GM12878 (cell line): Measurements from ENCODE around the gene NDUFA7. TPM values are rescaled to one million over a fixed set of nuclear protein-coding genes. Genes with fewer than 3 reads are reported as not detected.

ENCODE experiments used
- ATAC-seq: fragments of 200-7000 bp; cut with Tn5 transposase; 3 replicates; pipeline ENCODE4 v1.9.1; 2020; ENCODE audit warnings: mild to moderate bottlenecking, moderate library complexity
- BruUV-seq: library from RNA; stranded (reverse); fragments of 400-500 nt; replicated peaks from 2 replicates; lab custom pipeline; 2021; lab: Mats Ljungman, UMichigan
- CTCF ChIA-PET: fragments of 300-600 bp; sonication (Branson Sonifier 250); formaldehyde crosslinking; extraction: SDS; loops from one replicate; lab custom pipeline; 2021; ENCODE audit warnings: inconsistent platforms; lab: Yijun Ruan, JAX
- POLR2A ChIA-PET: fragments of 350-600 bp; formaldehyde crosslinking; extraction: SDS; loops from one replicate; lab custom pipeline; 2021; ENCODE audit warnings: inconsistent platforms; lab: Charles Lee
- RAD21 ChIA-PET: fragments of 300-600 bp; sonication (Branson Sonifier 250); formaldehyde crosslinking; loops from one replicate; lab custom pipeline; 2023; ENCODE audit warnings: antibody characterized with exemption; ENCODE audit not compliant: unreplicated experiment; lab: Charles Lee
- SMC1A ChIA-PET: fragments of 300-600 bp; sonication (Branson Sonifier 250); formaldehyde crosslinking; loops from one replicate; lab custom pipeline; 2023; ENCODE audit not compliant: unreplicated experiment, uncharacterized antibody; lab: Charles Lee
- DNase-seq: peaks from one replicate; pipeline ENCODE4 v3.0.0-alpha.2; 2011; ENCODE audit warnings: low read depth, low spot score
- FAIRE-seq: peaks from 3 replicates; lab custom pipeline; 2011; peaks lifted over from hg19 to GRCh38; lab: Jason Lieb, UNC
- H2AFZ ChIP-seq: 2 replicates; pipeline ENCODE4 v1.6.0; 2011; ENCODE audit warnings: low read depth, low read length, control low read depth; ENCODE audit not compliant: control insufficient read depth
- H3K27ac ChIP-seq: 2 replicates; pipeline ENCODE4 v1.5.1; 2011; ENCODE audit warnings: control low read depth; ENCODE audit not compliant: control insufficient read depth, insufficient read depth
- H3K27me3 ChIP-seq, 2 experiments: replicated peaks in 1 of 2; 2 replicates each; pipeline versions ENCODE4 v1.6.0 to v1.6.1; 2011; ENCODE audit warnings: low read length in 1 of 2; ENCODE audit not compliant: control insufficient read depth in 2 of 2, insufficient read depth in 2 of 2
- H3K36me3 ChIP-seq, 2 experiments: 2 replicates each; pipeline ENCODE4 v1.5.1; 2011; ENCODE audit warnings: low read length in 1 of 2; ENCODE audit not compliant: control insufficient read depth in 2 of 2, insufficient read depth in 2 of 2
- H3K4me1 ChIP-seq: 2 replicates; pipeline ENCODE4 v1.6.1; 2011; ENCODE audit warnings: mild to moderate bottlenecking, low read length, moderate library complexity, mixed read lengths; ENCODE audit not compliant: control insufficient read depth, insufficient read depth
- H3K4me2 ChIP-seq: 2 replicates; pipeline ENCODE4 v1.6.0; 2011; ENCODE audit warnings: control low read depth; ENCODE audit not compliant: control insufficient read depth, insufficient read depth
- H3K4me3 ChIP-seq: fragments of 200-600 bp; sonication (generic); 2 replicates; pipeline ENCODE4 v1.5.1; 2016
- H3K79me2 ChIP-seq: 2 replicates; pipeline ENCODE4 v1.6.0; 2011; ENCODE audit warnings: low read length; ENCODE audit not compliant: control insufficient read depth, insufficient read depth
- H3K9ac ChIP-seq: 2 replicates; pipeline ENCODE4 v1.8.0; 2011; ENCODE audit warnings: low read length, control low read depth, mixed read lengths; ENCODE audit not compliant: control insufficient read depth, insufficient read depth
- H3K9me3 ChIP-seq: replicated peaks from 3 replicates; pipeline ENCODE4 v1.5.1; 2011; ENCODE audit warnings: mild to moderate bottlenecking, low read length; ENCODE audit not compliant: control insufficient read depth, insufficient read depth
- H4K20me1 ChIP-seq: 2 replicates; pipeline ENCODE4 v1.6.0; 2011; ENCODE audit not compliant: control insufficient read depth, insufficient read depth
- BMI1 ChIP-seq: fragments of 450-650 bp; IDR thresholded peaks from 2 replicates; pipeline ENCODE4 v1.6.1; 2016; ENCODE audit warnings: mild to moderate bottlenecking, moderate library complexity, borderline replicate concordance
- E2F8 ChIP-seq: fragments of 450-650 bp; IDR thresholded peaks from 2 replicates; pipeline ENCODE4 v1.6.1; 2018; ENCODE audit warnings: mild to moderate bottlenecking, low read depth, moderate library complexity; ENCODE audit not compliant: partially characterized antibody
- IRF3 ChIP-seq: fragments of 450-650 bp; IDR thresholded peaks from 2 replicates; pipeline ENCODE4 v1.6.1; 2014; ENCODE audit warnings: mild to moderate bottlenecking
- MYC ChIP-seq: IDR thresholded peaks from 2 replicates; pipeline ENCODE4 v1.6.1; 2011; ENCODE audit warnings: mild to moderate bottlenecking, low read length, moderate library complexity, inconsistent platforms; ENCODE audit not compliant: insufficient read depth, insufficient replicate concordance, insufficient read length, severe bottlenecking
- NFIC ChIP-seq: IDR thresholded peaks from 2 replicates; pipeline ENCODE4 v1.6.1; 2012; ENCODE audit warnings: low read depth, mild to moderate bottlenecking, inconsistent platforms, low read length, moderate library complexity
- PAX8 ChIP-seq: fragments of 450-650 bp; IDR thresholded peaks from 2 replicates; pipeline ENCODE4 v1.6.1; 2017; ENCODE audit warnings: mild to moderate bottlenecking, moderate library complexity
- POU2F2 ChIP-seq: IDR thresholded peaks from 3 replicates; pipeline ENCODE4 v1.6.1; 2011; ENCODE audit warnings: low read depth, mild to moderate bottlenecking, low read length, borderline replicate concordance
- RFX5 ChIP-seq: IDR thresholded peaks from 2 replicates; pipeline ENCODE4 v1.6.1; 2011; ENCODE audit warnings: low read depth, low read length, improper control_type of control experiment
- SIX5 ChIP-seq: IDR thresholded peaks from 2 replicates; pipeline ENCODE4 v1.6.1; 2011; ENCODE audit warnings: mild to moderate bottlenecking, low read depth, low read length, moderate library complexity; ENCODE audit not compliant: severe bottlenecking
- SREBF2 ChIP-seq: IDR thresholded peaks from 2 replicates; pipeline ENCODE4 v1.6.1; 2012; ENCODE audit warnings: mild to moderate bottlenecking, low read length
- WGBS: methylation state at CpG from one replicate; pipeline ENCODE4 v1.1.6; 2016; ENCODE audit warnings: low lambda C conversion rate; ENCODE audit not compliant: insufficient replicate concordance, insufficient coverage; ENCODE audit errors: missing lambda C conversion rate; 5-methylcytosine and 5-hydroxymethylcytosine counted together
- in situ Hi-C: fragments of 300-500 bp; cut with MboI; formaldehyde crosslinking; loops from 9 replicates; pipeline ENCODE4 v1.14.3; 2018; ENCODE audit warnings: mixed read lengths
- intact Hi-C: fragments of 100-400 bp; cut with micrococcal nuclease; formaldehyde crosslinking; loops from one replicate; pipeline ENCODE4 v1.14.2; 2022; ENCODE audit not compliant: unreplicated experiment
- polyA plus RNA-seq, 11 experiments: library from polyadenylated mRNA; depleted of rRNA in 4 of 11; unstranded in 6 of 11; stranded (reverse) in 5 of 11; fragments of >200 nt; fragmentation: Nextera tagmentation in 4 of 11; fragmentation: Illumina TruSeq in 1 of 11; extraction: Ambion mirVana in 4 of 11; extraction: Trizol in 1 of 11; gene quantifications; 1 replicate in 1 of 11; 2 replicates in 10 of 11; pipeline versions ENCODE4 v1.2.1 to v1.2.3, GENCODE V29; 2011 to 2016; ENCODE audit warnings: inconsistent platforms in 2 of 11, missing spikeins in 2 of 11, low read depth in 1 of 11
- total RNA-seq, 4 experiments: library from RNA; depleted of rRNA in 3 of 4; stranded (reverse); fragments of >200 nt in 3 of 4; fragmentation: Illumina TruSeq in 1 of 4; extraction: Trizol in 1 of 4; gene quantifications; 2 replicates each; pipeline versions ENCODE4 v1.2.1 to v1.2.3, GENCODE V29; 2013 to 2021
- TF ChIP-seq, protein P1 (sequence below): fragments of 450-650 bp; conservative IDR thresholded peaks from 2 replicates; pipeline ENCODE4 v1.6.1; 2017; ENCODE audit warnings: mild to moderate bottlenecking, moderate library complexity
- TF ChIP-seq, protein P2 (sequence below): fragments of 450-650 bp; formaldehyde crosslinking; IDR thresholded peaks from 2 replicates; pipeline ENCODE4 v1.4.0; 2020; ENCODE audit warnings: mild to moderate bottlenecking, moderate library complexity

The NDUFA7 gene
- total and polyA plus RNA-seq, 10 of the 15 experiments (the other 5 are each of a cell fraction or from before 2014, with no cell fraction given): 79.0 to 360 (median 174) TPM

DNA sequence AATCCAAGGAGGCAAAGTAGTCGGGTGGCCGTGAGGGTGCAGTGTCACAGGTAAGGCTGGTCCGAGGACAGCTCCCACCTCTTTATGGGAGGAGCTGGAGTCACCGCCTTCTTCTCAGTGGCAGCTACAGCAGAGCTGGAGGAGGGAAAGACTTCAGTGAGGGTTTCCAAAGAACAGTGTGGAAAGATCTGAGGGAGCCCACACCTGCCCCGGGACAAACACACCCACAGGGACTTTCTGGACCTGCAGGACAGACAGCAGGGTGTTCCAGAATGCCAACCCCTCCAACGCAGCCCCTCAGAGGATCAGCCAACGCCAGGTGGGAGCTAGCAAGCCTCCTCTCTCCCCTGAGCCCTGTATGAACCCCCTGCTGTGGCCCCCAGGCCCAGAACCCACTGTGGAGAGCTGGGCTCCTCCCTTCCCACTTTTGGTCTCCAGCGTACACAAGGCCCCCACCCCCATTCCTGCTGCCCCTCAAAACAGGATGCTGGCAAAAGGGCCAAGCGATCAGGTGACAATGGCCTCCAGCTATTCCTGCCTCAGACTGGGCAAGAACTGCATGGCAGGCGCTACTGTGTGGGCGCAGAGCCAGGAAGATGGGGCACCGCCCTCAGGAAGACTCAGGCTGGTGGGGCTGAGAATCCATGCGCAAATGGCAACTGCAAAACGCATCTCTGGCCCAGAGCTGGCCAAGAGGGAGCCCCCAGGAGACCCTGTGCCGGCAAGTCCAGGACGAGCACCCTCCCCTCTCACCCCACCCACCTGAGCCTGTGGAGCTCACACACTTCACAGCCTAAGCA is 9.5 kb downstream of the NDUFA7 start:
- Histone ChIP-seq H3K9ac (no peak overlapping the region), H3K9me3 (no peaks in the 10 kb centered on the region), H3K4me2 (no peak overlapping the region), H3K36me3 (peaks cover 7 to 9% of the 10 kb centered on the region in 2 experiments; a peak in 3 of 4 replicates), H2AFZ (no peak overlapping the region), H3K79me2 (peaks cover 15% of the 10 kb centered on the region), H4K20me1 (no peaks in the 10 kb centered on the region), H3K4me1 (peaks cover 11% of the 10 kb centered on the region), H3K4me3 (no peak overlapping the region), H3K27ac (no peak overlapping the region), H3K27me3 (no peaks in the 10 kb centered on the region)
- ChIA-PET RAD21 (no interaction called here), SMC1A (no interaction called here), CTCF (interaction anchor here (1.1 kb wide), 1 partner anchor 8 kb away, joined by 8 read pairs; no protein-coding TSS in a partner anchor), POLR2A (interaction anchor here (0.6 to 1.3 kb wide), 3 partner anchors 8 to 21 kb away, joined by 3 read pairs; partner anchors contain the start of genes NDUFA7 and RPS28)
- DNase-seq (no peak), FAIRE-seq (no peak)
- 93% methylated on average over 16 of the region's 16 CpGs for WGBS
- intact Hi-C loops: no loop called here
- no peak for TF ChIP-seq POU2F2
- TF ChIP-seq IRF3: no peak
- TF ChIP-seq PAX8: no peak
- TF ChIP-seq, protein P1, sequence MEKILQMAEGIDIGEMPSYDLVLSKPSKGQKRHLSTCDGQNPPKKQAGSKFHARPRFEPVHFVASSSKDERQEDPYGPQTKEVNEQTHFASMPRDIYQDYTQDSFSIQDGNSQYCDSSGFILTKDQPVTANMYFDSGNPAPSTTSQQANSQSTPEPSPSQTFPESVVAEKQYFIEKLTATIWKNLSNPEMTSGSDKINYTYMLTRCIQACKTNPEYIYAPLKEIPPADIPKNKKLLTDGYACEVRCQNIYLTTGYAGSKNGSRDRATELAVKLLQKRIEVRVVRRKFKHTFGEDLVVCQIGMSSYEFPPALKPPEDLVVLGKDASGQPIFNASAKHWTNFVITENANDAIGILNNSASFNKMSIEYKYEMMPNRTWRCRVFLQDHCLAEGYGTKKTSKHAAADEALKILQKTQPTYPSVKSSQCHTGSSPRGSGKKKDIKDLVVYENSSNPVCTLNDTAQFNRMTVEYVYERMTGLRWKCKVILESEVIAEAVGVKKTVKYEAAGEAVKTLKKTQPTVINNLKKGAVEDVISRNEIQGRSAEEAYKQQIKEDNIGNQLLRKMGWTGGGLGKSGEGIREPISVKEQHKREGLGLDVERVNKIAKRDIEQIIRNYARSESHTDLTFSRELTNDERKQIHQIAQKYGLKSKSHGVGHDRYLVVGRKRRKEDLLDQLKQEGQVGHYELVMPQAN: no peak
- TF ChIP-seq MYC: no peak
- TF ChIP-seq, protein P2, sequence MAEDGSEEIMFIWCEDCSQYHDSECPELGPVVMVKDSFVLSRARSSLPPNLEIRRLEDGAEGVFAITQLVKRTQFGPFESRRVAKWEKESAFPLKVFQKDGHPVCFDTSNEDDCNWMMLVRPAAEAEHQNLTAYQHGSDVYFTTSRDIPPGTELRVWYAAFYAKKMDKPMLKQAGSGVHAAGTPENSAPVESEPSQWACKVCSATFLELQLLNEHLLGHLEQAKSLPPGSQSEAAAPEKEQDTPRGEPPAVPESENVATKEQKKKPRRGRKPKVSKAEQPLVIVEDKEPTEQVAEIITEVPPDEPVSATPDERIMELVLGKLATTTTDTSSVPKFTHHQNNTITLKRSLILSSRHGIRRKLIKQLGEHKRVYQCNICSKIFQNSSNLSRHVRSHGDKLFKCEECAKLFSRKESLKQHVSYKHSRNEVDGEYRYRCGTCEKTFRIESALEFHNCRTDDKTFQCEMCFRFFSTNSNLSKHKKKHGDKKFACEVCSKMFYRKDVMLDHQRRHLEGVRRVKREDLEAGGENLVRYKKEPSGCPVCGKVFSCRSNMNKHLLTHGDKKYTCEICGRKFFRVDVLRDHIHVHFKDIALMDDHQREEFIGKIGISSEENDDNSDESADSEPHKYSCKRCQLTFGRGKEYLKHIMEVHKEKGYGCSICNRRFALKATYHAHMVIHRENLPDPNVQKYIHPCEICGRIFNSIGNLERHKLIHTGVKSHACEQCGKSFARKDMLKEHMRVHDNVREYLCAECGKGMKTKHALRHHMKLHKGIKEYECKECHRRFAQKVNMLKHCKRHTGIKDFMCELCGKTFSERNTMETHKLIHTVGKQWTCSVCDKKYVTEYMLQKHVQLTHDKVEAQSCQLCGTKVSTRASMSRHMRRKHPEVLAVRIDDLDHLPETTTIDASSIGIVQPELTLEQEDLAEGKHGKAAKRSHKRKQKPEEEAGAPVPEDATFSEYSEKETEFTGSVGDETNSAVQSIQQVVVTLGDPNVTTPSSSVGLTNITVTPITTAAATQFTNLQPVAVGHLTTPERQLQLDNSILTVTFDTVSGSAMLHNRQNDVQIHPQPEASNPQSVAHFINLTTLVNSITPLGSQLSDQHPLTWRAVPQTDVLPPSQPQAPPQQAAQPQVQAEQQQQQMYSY (CRISPR knock-in tag): no peak
- TF ChIP-seq BMI1: no peak
- no peak for TF ChIP-seq NFIC
- no peak for TF ChIP-seq SIX5
- no peak for TF ChIP-seq SREBF2
- no peak for TF ChIP-seq RFX5
- TF ChIP-seq E2F8: no peak
- TF ChIP-seq, all 136 proteins: peak for 0
- in situ Hi-C loops: no loop called here
- no TSS peak for BruUV-seq
- ATAC-seq: no peak
